ENCODE measurements around the gene MAML2. TPM values are rescaled to one million over a fixed set of nuclear protein-coding genes. Genes with fewer than 3 reads are reported as not detected.

MAML2 gene
- total RNA-seq, 1 donor from 2014 or later = 3.8 TPM

- Histone ChIP-seq H4K20me1 (ENCODE audit: low read depth) (no peaks in the 10 kb centered on the region), H3K4me3 (no peak overlapping the region), H3K36me3 (no peaks in the 10 kb centered on the region), H3K9ac (no peak overlapping the region), H3K4me1 (peaks cover 32% of the 10 kb centered on the region), H3K9me3 (ENCODE audit: low read depth) (no peaks in the 10 kb centered on the region), H2AFZ (replicated peaks) (no peak overlapping the region), H3F3A (ENCODE audit: low read depth) (no peaks in the 10 kb centered on the region), H3K4me2 (no peak overlapping the region), H3K27me3 (no peaks in the 10 kb centered on the region), H3K27ac (no peak overlapping the region), H3K79me2 (ENCODE audit: low read depth) (no peaks in the 10 kb centered on the region)
- Mint-ChIP-seq H3K36me3 (no peaks in the 10 kb centered on the region), H3K4me1 (peaks cover 67% of the 10 kb centered on the region), H3K9me3 (no peaks in the 10 kb centered on the region), H3K27me3 (ENCODE audit: insufficient read depth, low read depth) (no peaks in the 10 kb centered on the region), H3K4me3 (no peak overlapping the region), H3K27ac (no peak overlapping the region)
- peak; percentile 14 for DNase-seq (ENCODE audit: low spot score)
- no peak for TF ChIP-seq EZH2 (IDR thresholded peaks at IDR 0.05)
- TF ChIP-seq EZH2phosphoT487 (IDR thresholded peaks at IDR 0.05) = no peak
- no peak for TF ChIP-seq CTCF (IDR thresholded peaks at IDR 0.05)
These were observed 231.7 kb downstream of the MAML2 start for GRCh38 chr11:96111308-96111707.

GRCh38 chr11:96110302-96110701 is 232.7 kb downstream of the MAML2 start:
- Histone ChIP-seq H3K4me2 (no peak overlapping the region), H3K4me1 (peaks cover 32% of the 10 kb centered on the region), H3K27ac (no peak overlapping the region), H3K27me3 (no peaks in the 10 kb centered on the region), H3K36me3 (no peaks in the 10 kb centered on the region), H3K9ac (no peak overlapping the region), H3K79me2 (ENCODE audit: low read depth) (no peaks in the 10 kb centered on the region), H4K20me1 (ENCODE audit: low read depth) (no peaks in the 10 kb centered on the region), H3K4me3 (no peak overlapping the region), H2AFZ (replicated peaks) (no peak overlapping the region), H3F3A (ENCODE audit: low read depth) (no peaks in the 10 kb centered on the region), H3K9me3 (ENCODE audit: low read depth) (no peaks in the 10 kb centered on the region)
- DNase-seq (ENCODE audit: low spot score) = no peak
- no peak for TF ChIP-seq EZH2phosphoT487 (IDR thresholded peaks at IDR 0.05)
- TF ChIP-seq EZH2 (IDR thresholded peaks at IDR 0.05) = no peak
- no peak for TF ChIP-seq CTCF (IDR thresholded peaks at IDR 0.05)
- no peak overlapping the region for H3K27ac Mint-ChIP-seq
- H3K27me3 Mint-ChIP-seq (ENCODE audit: insufficient read depth, low read depth) = no peaks in the 10 kb centered on the region
- no peaks in the 10 kb centered on the region for H3K9me3 Mint-ChIP-seq
- H3K36me3 Mint-ChIP-seq = no peaks in the 10 kb centered on the region
- H3K4me3 Mint-ChIP-seq = no peak overlapping the region
- H3K4me1 Mint-ChIP-seq = peaks cover 65% of the 10 kb centered on the region

- no peak overlapping the region for H3K4me3 Mint-ChIP-seq
- no peaks in the 10 kb centered on the region for H3K9me3 Mint-ChIP-seq
These were observed 233.5 kb downstream of the MAML2 start for GRCh38 chr11:96109331-96110030.

More at GRCh38 chr11:96109331-96110030, 233.5 kb downstream of the MAML2 start:
- no peak overlapping the region for H3K4me3 ChIP-seq
- H2AFZ ChIP-seq (replicated peaks) = no peak overlapping the region
- no peaks in the 10 kb centered on the region for H3K79me2 ChIP-seq (ENCODE audit: low read depth)
- H3K9ac ChIP-seq = no peak overlapping the region
- no peak overlapping the region for H3K4me2 ChIP-seq
- no peaks in the 10 kb centered on the region for H3K9me3 ChIP-seq (ENCODE audit: low read depth)
- H3F3A ChIP-seq (ENCODE audit: low read depth) = no peaks in the 10 kb centered on the region
- peaks cover 59% of the 10 kb centered on the region for H3K4me1 Mint-ChIP-seq
- H3K27ac Mint-ChIP-seq = no peak overlapping the region
- peaks cover 27% of the 10 kb centered on the region for H3K4me1 ChIP-seq
- H3K36me3 ChIP-seq = no peaks in the 10 kb centered on the region
- H3K36me3 Mint-ChIP-seq = no peaks in the 10 kb centered on the region
- no peak for TF ChIP-seq CTCF (IDR thresholded peaks at IDR 0.05)
- no peak for TF ChIP-seq EZH2phosphoT487 (IDR thresholded peaks at IDR 0.05)
- no peak for TF ChIP-seq EZH2 (IDR thresholded peaks at IDR 0.05)
- H3K27me3 Mint-ChIP-seq (ENCODE audit: insufficient read depth, low read depth) = no peaks in the 10 kb centered on the region
- no peak overlapping the region for H3K27ac ChIP-seq
- no peak for DNase-seq (ENCODE audit: low spot score)
- H4K20me1 ChIP-seq (ENCODE audit: low read depth) = no peaks in the 10 kb centered on the region
- H3K27me3 ChIP-seq = no peaks in the 10 kb centered on the region

All from neural progenitor cell (in vitro differentiated cells).